HG03097 (cell line): ENCODE results near the gene SURF4.

Experiments used
- ATAC-seq: cut with Tn5 transposase; IDR thresholded peaks from one replicate; pipeline ENCODE4 v1.9.1; 2021; ENCODE audit not compliant: unreplicated experiment, low FRiP score

SURF4 gene

DNA sequence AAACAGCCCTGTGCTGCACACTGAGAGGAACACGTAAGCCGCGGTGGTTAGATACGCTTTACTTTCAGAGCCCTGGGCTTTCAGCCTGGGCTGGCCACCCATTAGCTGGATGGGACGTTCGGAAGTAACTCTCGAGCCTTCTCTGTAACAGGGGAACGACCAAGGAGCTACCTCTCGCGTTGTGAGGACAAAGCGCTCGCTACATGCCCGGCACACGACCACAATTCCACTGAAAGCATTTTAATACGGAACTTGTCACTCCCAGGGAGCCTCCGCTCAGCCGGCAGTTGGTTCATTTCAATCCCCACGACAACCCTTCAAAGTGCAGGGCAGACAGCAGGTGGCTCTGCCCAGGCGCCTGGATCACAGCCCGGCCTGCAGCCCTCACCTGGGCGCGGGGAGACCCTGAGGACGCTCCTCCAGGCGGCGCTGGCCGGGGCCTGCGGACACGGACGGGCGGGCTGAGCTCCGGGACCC is 19.9 kb downstream of the SURF4 start:
- no peak for ATAC-seq

DNA sequence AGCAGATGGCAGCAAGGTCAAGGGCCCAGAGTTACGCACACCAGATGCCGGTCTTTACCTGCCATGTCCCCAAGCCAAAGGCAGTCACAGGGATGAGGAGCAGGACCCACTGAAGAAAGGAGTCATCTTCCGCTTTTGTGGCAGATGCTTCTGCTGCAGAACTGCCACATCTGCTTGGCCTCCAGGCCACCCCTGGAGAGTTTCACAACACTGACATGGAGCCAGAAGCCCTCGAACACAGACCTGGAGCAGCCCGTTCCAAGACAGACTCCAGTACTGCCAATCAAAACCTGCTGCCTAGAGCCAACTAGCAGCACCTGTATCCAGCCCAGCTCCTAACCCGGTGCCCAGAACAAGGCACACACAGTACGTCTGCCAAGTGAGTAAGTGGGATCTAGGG is 21.1 kb downstream of the SURF4 start:
- ATAC-seq, result no peak

- no peak for ATAC-seq
These were observed 22.3 kb downstream of the SURF4 start for GRCh38 chr9:133353548-133353947.

- no peak for ATAC-seq
These were observed 23.1 kb downstream of the SURF4 start for GRCh38 chr9:133352635-133353340.

DNA sequence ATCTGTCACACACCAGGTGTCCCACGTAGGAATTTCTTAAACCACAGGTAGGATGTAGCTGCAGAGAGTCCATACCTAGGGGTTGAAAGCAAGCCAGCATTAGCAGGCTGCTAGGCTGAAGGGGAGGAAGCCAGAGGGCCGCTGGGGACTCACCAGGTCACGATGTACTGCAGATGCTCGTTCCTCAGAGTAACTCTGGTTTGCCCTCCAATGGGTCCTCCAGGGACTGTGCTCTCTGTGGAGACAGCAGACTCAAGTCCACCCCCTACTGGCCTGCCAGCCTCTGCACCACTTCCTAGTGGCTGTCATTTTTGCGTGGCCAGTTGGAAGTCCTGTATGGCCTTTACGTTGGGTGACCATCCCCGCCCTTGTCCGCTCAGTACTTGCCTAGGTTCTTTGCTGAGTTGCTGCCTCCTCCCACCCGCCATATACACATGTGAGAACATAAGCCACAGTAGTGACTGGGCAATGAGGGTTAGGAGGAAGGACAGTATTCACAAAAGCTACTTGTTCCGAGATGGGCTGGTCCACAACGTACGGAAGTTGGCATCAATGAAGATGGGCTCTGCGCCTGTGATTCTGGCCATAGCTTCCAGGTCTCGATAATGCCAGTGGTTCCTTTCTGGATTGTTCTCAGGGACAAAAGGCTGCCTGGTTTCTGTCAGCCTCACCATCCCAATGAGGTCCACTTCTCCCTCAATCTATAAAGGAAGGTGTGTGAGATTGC is 23.8 kb downstream of the SURF4 start:
- no peak for ATAC-seq

DNA sequence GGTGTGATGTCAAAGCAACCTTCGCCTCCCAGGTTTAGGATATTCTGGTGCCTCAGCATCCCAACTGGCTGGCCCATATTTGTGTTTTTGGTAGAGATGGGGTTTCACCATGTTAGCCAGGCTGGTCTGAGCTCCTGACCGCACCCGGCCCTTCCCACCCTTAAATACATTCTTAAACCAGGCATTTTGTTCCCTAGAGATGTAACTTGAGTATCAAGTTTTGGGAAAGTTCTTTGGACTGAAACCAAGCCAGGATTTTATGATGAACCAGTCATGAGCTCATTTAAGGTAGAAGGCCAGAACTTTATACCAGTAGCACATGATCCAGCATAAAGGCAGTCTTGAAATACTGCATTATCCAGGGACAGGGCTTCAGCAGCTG is 24.3 kb downstream of the SURF4 start:
- no peak for ATAC-seq

- ATAC-seq, result no peak
These were observed 25.8 kb downstream of the SURF4 start for GRCh38 chr9:133349965-133350616.

- no peak for ATAC-seq
These were observed 26.9 kb downstream of the SURF4 start for GRCh38 chr9:133348718-133349573.

GRCh38 chr9:133347985-133348717 is 27.7 kb downstream of the SURF4 start, which contains the start of the genes MED22 and RPL7A:
Gene MED22 (minus strand): TSS chr9:133348131. CDS start chr9:133346662, 1,469 bp downstream.
Gene RPL7A (plus strand): TSS chr9:133348218. CDS start chr9:133348244, 26 bp downstream.
- peak; percentile 70 for ATAC-seq

GRCh38 chr9:133347515-133347984 is 28.3 kb downstream of the SURF4 start:
- ATAC-seq, result peak; percentile 23

- ATAC-seq, result no peak
These were observed 29.7 kb downstream of the SURF4 start for GRCh38 chr9:133346021-133346785.

- no peak for ATAC-seq
These were observed 30.3 kb downstream of the SURF4 start for GRCh38 chr9:133345596-133345995.

GRCh38 chr9:133344979-133345378 is 30.9 kb downstream of the SURF4 start:
- ATAC-seq, result no peak

- no peak for ATAC-seq
These were observed 31.8 kb downstream of the SURF4 start for GRCh38 chr9:133344071-133344470.

GRCh38 chr9:133342570-133342969 is 33.3 kb downstream of the SURF4 start:
- no peak for ATAC-seq

- ATAC-seq, result no peak
These were observed 33.8 kb downstream of the SURF4 start for GRCh38 chr9:133342069-133342406.

GRCh38 chr9:133341369-133342068 is 34.3 kb downstream of the SURF4 start:
- no peak for ATAC-seq

GRCh38 chr9:133340916-133341315 is 34.9 kb downstream of the SURF4 start:
- no peak for ATAC-seq
